Activated naive CD8-positive, alpha-beta T cell treated with anti-CD3 and anti-CD28 coated beads, Interleukin-2, amount 50 U/mL, for 16 hours (primary cell): ENCODE data around the gene METRNL.
"Not testable (repeated sequence)": the region's sequence is repeated elsewhere in the genome, so short reads cannot be mapped to it uniquely, and the experiment has no call there.

Source experiments
- DNase-seq: peaks from one replicate; pipeline ENCODE4 v3.0.0-alpha.2; 2020; ENCODE audit warnings: low read depth, low spot score

METRNL gene

DNA sequence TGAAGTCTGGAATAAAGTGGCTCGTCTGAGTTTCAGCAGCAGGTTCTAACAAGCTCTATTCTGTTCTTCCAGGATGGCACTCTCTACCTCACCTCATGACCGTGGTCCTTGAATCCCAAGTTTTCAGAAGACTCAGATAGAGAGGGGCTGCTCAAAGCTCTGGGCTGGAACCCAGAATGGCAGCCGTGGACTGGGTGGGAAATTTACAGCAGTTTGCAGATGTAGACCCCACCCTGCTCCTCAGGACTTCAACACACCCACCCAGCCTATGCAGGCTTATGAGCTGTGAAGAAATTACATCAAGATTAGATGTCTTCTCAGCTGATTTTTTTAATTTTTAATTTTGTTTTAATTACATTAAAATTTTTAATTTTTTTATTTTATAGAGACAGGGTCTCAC, 59.4 kb downstream of the METRNL start:
- no peak for DNase-seq

DNA sequence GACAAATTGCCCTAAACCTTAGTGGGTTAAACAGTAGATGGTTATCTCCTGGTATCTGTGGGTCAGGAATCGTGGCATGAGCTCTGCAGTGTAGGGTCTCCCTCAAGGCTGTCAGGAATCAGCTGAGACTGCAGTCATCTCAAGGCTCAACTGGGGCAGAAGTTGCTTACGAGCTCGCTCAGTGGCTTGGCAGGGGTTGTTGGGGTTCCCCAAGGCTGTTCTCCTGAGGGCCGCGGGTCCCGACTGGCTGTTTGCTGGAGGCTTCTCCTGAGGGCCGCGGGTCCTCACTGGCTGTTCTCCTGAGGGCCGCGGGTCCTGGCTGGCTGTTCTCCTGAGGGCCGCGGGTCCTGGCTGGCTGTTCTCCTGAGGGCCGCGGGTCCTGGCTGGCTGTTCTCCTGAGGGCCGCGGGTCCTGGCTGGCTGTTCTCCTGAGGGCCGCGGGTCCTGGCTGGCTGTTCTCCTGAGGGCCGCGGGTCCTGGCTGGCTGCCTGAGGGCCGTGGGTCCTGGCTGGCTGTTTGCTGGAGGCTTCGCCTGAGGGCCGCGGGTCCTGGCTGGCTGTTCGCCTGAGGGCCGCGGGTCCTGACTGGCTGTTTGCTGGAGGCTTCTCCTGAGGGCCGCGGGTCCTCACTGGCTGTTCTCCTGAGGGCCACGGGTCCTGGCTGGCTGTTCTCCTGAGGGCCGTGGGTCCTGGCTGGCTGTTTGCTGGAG, 60.3 kb downstream of the METRNL start:
- not testable (repeated sequence) for DNase-seq

DNA sequence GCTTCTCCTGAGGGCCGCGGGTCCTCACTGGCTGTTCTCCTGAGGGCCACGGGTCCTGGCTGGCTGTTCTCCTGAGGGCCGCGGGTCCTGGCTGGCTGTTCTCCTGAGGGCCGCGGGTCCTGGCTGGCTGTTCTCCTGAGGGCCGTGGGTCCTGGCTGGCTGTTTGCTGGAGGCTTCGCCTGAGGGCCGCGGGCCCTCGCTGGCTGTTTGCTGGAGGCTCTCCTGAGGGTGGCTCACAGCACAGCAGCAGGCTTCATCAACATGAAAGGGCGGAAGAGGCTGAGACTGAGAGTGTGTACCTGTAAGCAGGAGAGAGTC, 60.8 kb downstream of the METRNL start:
- not testable (repeated sequence) for DNase-seq

DNA sequence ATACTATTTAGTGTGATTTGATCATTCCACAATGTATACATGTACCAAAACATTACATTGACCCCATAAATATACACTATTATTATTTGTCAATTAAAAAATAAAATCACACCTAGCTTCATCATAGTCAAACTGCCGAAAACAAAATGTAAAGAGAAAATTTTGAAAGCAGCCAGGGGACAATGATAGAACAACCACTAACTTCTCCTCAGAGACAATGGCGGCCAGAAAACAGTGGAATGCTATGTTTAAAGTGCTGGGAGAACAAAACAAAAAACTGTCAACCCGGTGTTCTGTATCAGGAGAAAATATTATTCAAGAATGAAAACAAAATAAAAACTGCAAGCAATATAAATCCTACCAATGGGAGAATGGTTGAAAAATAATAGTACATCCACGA, 63.2 kb downstream of the METRNL start:
- DNase-seq = no peak

DNA sequence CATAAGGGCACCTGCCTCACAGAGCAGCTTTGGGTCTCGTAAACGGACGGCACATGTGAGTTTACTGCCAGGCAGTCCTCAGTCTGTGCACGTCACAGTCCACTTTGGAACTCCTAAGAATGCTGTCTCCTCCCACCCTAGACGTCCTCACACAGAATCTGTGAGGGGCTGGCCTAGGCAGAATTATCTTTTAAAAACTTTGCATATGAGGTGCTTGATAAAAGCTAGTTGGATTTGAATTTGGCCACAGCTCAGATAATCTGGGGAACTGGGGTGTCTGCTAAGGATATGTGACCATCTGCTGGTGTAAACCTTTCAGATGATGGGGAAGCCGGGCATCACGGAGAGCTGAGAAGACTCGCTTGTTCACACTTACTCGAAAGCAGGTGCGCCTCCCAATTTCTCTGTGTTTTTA, 64.4 kb downstream of the METRNL start:
- no peak for DNase-seq
